ENCODE results near the gene MINDY2. TPM values are rescaled to one million over a fixed set of nuclear protein-coding genes. Genes with fewer than 3 reads are reported as not detected.
A peak's percentile ranks its signal among the peaks of the same experiment; 100 is the strongest.
"Not testable (repeated sequence)": the region's sequence is repeated elsewhere in the genome, so short reads cannot be mapped to it uniquely, and the experiment has no call there.

Gene MINDY2
- total RNA-seq, 1 experiment from 2014 or later, result 16.2 TPM

GRCh38 chr15:58877999-58878825 is 107.1 kb downstream of the MINDY2 start:
- DNase-seq (ENCODE audit: low spot score), result no peak

DNA sequence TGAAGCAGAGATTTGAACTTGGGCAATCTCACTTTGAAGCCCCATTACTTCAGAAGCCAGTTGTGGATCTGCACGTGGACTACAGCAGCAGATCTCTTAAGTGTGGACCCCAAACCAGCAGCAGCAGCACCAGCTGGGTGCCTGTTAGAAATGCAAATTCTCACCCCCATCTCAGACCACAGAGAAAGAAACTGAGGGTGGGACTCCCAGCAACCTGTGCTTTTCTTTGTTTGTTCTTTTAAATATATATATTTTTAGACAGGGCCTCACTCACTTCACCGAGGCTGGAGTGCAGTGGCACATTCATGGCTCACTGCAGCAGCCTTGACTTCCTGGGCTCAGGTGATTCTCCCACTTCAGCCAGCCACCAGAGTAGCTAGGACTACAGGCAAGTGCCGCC is 109.2 kb downstream of the MINDY2 start:
- no peak for DNase-seq (ENCODE audit: low spot score)

- DNase-seq (ENCODE audit: low spot score), result no peak
These were observed 111.1 kb downstream of the MINDY2 start for GRCh38 chr15:58882243-58882642.

- DNase-seq (ENCODE audit: low spot score), result not testable (repeated sequence)
These were observed 112.8 kb downstream of the MINDY2 start for GRCh38 chr15:58883926-58884325.

GRCh38 chr15:58886921-58887320 is 115.8 kb downstream of the MINDY2 start:
- DNase-seq (ENCODE audit: low spot score), result no peak

DNA sequence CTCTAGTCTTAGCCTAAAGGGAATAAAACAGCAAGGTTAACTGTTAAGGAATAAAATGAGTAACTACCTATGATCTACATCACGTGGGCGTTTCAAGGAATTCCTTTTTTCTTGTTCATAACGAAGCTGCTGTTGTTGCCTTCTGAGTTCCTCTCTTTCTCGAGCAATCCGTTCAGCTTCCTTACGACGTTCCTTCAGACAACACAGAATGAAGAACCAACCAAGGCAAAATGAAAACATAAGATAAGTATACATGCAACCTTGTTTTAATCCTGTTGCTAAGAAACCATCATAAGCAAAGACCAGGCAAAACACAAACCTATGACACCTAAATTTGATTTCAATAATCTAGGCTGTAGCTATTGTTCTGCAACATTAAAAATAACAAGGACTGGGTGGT is 118.3 kb downstream of the MINDY2 start:
- no peak for DNase-seq (ENCODE audit: low spot score)

DNA sequence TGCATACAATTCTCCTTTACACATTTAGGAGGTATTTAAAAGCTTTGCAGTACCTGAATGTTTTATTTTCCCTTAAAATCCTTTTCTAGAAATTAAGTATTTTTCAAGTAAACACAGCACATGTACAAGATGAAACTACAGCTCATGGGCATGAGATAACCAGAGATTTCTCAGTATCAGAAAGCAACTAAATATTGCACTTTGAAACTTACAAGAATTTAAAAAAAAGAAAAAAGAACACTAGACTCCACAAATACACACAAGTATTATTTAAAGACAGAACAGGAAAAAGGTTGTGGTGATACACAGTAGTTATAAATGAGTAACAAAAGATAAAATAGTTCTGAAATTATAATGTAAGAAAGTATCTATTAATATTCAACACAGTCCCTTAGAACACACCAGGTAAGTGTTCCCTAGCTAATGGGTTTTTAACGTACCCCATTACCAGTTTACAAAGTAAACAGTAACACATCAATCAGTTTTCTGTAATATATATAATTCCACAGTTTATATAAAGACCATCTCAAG is 127.1 kb downstream of the MINDY2 start:
- DNase-seq (ENCODE audit: low spot score), result no peak

GRCh38 chr15:58900631-58901030 is 129.5 kb downstream of the MINDY2 start:
- no peak for DNase-seq (ENCODE audit: low spot score)

GRCh38 chr15:58908550-58909309 is 137.6 kb downstream of the MINDY2 start:
- no peak for DNase-seq (ENCODE audit: low spot score)

- DNase-seq (ENCODE audit: low spot score), result no peak
These were observed 138.5 kb downstream of the MINDY2 start for GRCh38 chr15:58909616-58910015.

GRCh38 chr15:58910456-58910855 is 139.4 kb downstream of the MINDY2 start:
- no peak for DNase-seq (ENCODE audit: low spot score)

Small RNA genes lying within 50 kb of the gene (small RNA-seq; reads per million reads assigned to genes)
- gene RF00012 (1.4 reads per million, percentile 50 among the genes with 10 or more reads in this experiment), gene ZNF444P1 (not detected)

Other genes starting within 250 kb of the MINDY2 start
- gene ADAM10, start 21.6 kb upstream of the MINDY2 start, total RNA-seq (2014; rRNA removed; shearing (Covaris generic)), result 138 and 145 TPM in 2 replicates
- gene SLTM, start 162.4 kb downstream of the MINDY2 start, total RNA-seq (2014; rRNA removed; shearing (Covaris generic)), result 92.9 and 104 TPM in 2 replicates
- gene RNF111, start 216.4 kb downstream of the MINDY2 start, total RNA-seq (2014; rRNA removed; shearing (Covaris generic)), result 12.7 and 12.9 TPM in 2 replicates

Data from HT-29 (cell line).